ENCODE results near the gene SLC9A3. TPM values are rescaled to one million over a fixed set of nuclear protein-coding genes. Genes with fewer than 3 reads are reported as not detected.

The SLC9A3 gene
- polyA plus RNA-seq, 1 of the 3 experiments (the other 2 are of a cell fraction): 1.9 TPM

DNA sequence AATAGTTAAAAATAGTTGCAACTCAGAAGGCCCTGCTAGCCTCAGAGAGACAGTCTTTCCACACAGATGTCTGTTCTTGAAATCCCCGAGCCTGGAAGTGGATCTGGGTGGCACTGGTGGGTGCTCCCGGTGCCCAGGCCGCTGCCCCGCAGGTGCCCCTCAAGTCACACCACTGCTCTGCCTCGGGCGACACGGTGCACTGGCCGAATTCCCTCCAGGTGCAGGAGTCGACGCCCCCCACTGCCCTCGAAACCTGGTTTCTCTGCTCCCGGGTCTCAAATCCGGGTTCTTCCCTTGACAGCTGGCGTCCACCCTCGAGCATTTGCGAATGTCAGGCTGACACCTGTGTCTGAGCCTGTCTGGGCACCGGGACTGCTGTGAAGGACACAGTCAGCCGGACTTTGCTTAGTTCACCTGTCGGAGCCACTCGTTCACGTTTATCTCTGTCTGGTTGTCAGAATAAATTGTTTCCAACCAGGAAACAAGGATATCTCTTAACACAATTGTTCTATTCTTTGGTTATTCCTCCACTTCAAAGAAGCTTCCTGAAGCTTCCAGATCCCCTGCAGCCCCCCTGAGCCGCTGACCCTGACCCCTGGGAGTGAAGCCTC is 27.1 kb downstream of the SLC9A3 start:
- no peak overlapping the region for H3K9ac ChIP-seq
- no peaks in the 10 kb centered on the region for H3K36me3 ChIP-seq (replicated peaks in 1 of 2; ENCODE audit: control insufficient read depth in 1 of 2, insufficient read depth in 2 of 2, low read length in 1 of 2)
- H3K9me2 ChIP-seq: no peaks in the 10 kb centered on the region
- TF ChIP-seq NRF1 (IDR thresholded peaks at IDR 0.05; ENCODE audit: low read depth, low read length): no peak
- no peak for TF ChIP-seq POLR2AphosphoS5 (IDR thresholded peaks at IDR 0.05; ENCODE audit: low read depth, low read length)
- TF ChIP-seq, protein P1, sequence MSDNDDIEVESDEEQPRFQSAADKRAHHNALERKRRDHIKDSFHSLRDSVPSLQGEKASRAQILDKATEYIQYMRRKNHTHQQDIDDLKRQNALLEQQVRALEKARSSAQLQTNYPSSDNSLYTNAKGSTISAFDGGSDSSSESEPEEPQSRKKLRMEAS (IDR thresholded peaks at IDR 0.05; ENCODE audit: low read depth): no peak
- TF ChIP-seq TCF12 (IDR thresholded peaks at IDR 0.05): no peak
- TF ChIP-seq SIN3A (IDR thresholded peaks at IDR 0.05; ENCODE audit: borderline replicate concordance, low read depth, low read length): no peak
- no peak for TF ChIP-seq GATA2 (CRISPR knock-in tag; IDR thresholded peaks at IDR 0.05)
- TF ChIP-seq, protein P2, sequence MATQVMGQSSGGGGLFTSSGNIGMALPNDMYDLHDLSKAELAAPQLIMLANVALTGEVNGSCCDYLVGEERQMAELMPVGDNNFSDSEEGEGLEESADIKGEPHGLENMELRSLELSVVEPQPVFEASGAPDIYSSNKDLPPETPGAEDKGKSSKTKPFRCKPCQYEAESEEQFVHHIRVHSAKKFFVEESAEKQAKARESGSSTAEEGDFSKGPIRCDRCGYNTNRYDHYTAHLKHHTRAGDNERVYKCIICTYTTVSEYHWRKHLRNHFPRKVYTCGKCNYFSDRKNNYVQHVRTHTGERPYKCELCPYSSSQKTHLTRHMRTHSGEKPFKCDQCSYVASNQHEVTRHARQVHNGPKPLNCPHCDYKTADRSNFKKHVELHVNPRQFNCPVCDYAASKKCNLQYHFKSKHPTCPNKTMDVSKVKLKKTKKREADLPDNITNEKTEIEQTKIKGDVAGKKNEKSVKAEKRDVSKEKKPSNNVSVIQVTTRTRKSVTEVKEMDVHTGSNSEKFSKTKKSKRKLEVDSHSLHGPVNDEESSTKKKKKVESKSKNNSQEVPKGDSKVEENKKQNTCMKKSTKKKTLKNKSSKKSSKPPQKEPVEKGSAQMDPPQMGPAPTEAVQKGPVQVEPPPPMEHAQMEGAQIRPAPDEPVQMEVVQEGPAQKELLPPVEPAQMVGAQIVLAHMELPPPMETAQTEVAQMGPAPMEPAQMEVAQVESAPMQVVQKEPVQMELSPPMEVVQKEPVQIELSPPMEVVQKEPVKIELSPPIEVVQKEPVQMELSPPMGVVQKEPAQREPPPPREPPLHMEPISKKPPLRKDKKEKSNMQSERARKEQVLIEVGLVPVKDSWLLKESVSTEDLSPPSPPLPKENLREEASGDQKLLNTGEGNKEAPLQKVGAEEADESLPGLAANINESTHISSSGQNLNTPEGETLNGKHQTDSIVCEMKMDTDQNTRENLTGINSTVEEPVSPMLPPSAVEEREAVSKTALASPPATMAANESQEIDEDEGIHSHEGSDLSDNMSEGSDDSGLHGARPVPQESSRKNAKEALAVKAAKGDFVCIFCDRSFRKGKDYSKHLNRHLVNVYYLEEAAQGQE (IDR thresholded peaks at IDR 0.05; ENCODE audit: low read depth, low read length): no peak
- TF ChIP-seq SMC3 (IDR thresholded peaks at IDR 0.05; ENCODE audit: low read depth, low read length): no peak
- no peak for TF ChIP-seq FOXM1 (IDR thresholded peaks at IDR 0.05; ENCODE audit: low read depth)
- TF ChIP-seq, protein P3, sequence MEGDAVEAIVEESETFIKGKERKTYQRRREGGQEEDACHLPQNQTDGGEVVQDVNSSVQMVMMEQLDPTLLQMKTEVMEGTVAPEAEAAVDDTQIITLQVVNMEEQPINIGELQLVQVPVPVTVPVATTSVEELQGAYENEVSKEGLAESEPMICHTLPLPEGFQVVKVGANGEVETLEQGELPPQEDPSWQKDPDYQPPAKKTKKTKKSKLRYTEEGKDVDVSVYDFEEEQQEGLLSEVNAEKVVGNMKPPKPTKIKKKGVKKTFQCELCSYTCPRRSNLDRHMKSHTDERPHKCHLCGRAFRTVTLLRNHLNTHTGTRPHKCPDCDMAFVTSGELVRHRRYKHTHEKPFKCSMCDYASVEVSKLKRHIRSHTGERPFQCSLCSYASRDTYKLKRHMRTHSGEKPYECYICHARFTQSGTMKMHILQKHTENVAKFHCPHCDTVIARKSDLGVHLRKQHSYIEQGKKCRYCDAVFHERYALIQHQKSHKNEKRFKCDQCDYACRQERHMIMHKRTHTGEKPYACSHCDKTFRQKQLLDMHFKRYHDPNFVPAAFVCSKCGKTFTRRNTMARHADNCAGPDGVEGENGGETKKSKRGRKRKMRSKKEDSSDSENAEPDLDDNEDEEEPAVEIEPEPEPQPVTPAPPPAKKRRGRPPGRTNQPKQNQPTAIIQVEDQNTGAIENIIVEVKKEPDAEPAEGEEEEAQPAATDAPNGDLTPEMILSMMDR (IDR thresholded peaks at IDR 0.05): no peak
- no peak overlapping the region for H3K4me3 ChIP-seq (ENCODE audit: low read depth in 2 of 2, low read length in 1 of 2)
- H3K9me3 ChIP-seq: no peaks in the 10 kb centered on the region
- no peaks in the 10 kb centered on the region for H3K4me1 ChIP-seq (ENCODE audit: control insufficient read depth in 1 of 2, insufficient read depth in 2 of 2, low read depth in 1 of 2, low read length in 1 of 2)
- ChIA-PET POLR2A (no interaction called here), CTCF (no interaction called here)
- no peak for DNase-seq
- H3K79me2 ChIP-seq (ENCODE audit: insufficient read depth): no peaks in the 10 kb centered on the region
- no peaks in the 10 kb centered on the region for H3F3A ChIP-seq (replicated peaks; ENCODE audit: insufficient read depth)
- no peak overlapping the region for H3K4me2 ChIP-seq
- H3K27me3 ChIP-seq (ENCODE audit: insufficient read depth): peaks cover 35% of the 10 kb centered on the region
- H2AFZ ChIP-seq (ENCODE audit: low read depth): no peak overlapping the region
- H4K20me1 ChIP-seq (ENCODE audit: insufficient read depth): no peaks in the 10 kb centered on the region
- WGBS (ENCODE audit: low lambda C conversion rate): 28% methylated on average over 19 of the region's 22 CpGs
- H3K27ac ChIP-seq (ENCODE audit: low read depth in 2 of 2, low read length in 1 of 2): no peak overlapping the region

DNA sequence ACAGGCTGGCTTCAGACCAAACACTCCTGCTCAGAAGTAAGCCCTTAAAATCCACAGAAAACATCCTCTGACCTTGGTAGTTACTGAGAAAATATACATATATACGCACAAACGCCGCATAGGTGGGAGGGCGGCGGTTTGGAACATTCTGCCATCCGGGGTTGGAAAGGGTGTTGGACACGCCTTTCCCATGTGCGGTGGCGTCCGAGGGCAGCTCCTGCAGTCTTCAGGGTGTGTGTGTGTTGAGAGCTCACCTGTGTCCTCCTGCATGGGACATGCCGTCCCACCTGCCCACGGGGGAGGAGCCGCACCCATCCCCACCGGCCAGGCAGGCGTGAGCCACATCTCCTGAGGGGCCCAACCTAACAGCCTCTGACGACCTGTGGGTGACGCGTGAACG is 28.2 kb downstream of the SLC9A3 start:
- no peaks in the 10 kb centered on the region for H3K9me2 ChIP-seq
- H3K4me1 ChIP-seq (ENCODE audit: control insufficient read depth in 1 of 2, insufficient read depth in 2 of 2, low read depth in 1 of 2, low read length in 1 of 2): no peaks in the 10 kb centered on the region
- WGBS (ENCODE audit: low lambda C conversion rate): 50% methylated on average over 10 of the region's 19 CpGs
- TF ChIP-seq RFX5 (IDR thresholded peaks at IDR 0.05; ENCODE audit: low read length) (no peak), MXI1 (IDR thresholded peaks at IDR 0.05; ENCODE audit: low read depth, low read length) (no peak), NRF1 (IDR thresholded peaks at IDR 0.05; ENCODE audit: low read depth, low read length) (no peak), FOXJ3 (CRISPR knock-in tag; IDR thresholded peaks at IDR 0.05) (no peak), FOSL2 (IDR thresholded peaks at IDR 0.05; ENCODE audit: borderline replicate concordance, low read depth) (no peak)
- TF ChIP-seq, protein P2 (IDR thresholded peaks at IDR 0.05; ENCODE audit: low read depth, low read length): no peak
- no peak overlapping the region for H3K27ac ChIP-seq (ENCODE audit: low read depth in 2 of 2, low read length in 1 of 2)
- no peak overlapping the region for H3K9ac ChIP-seq
- H3K4me3 ChIP-seq (ENCODE audit: low read depth in 2 of 2, low read length in 1 of 2): no peak overlapping the region
- no peak overlapping the region for H3K4me2 ChIP-seq
- H4K20me1 ChIP-seq (ENCODE audit: insufficient read depth): no peaks in the 10 kb centered on the region
- H3K27me3 ChIP-seq (ENCODE audit: insufficient read depth): peaks cover 35% of the 10 kb centered on the region
- no peak overlapping the region for H2AFZ ChIP-seq (ENCODE audit: low read depth)
- POLR2A ChIA-PET: no interaction called here
- no peaks in the 10 kb centered on the region for H3K36me3 ChIP-seq (replicated peaks in 1 of 2; ENCODE audit: control insufficient read depth in 1 of 2, insufficient read depth in 2 of 2, low read length in 1 of 2)
- CTCF ChIA-PET: no interaction called here
- no peaks in the 10 kb centered on the region for H3K79me2 ChIP-seq (ENCODE audit: insufficient read depth)
- H3K9me3 ChIP-seq: no peaks in the 10 kb centered on the region
- DNase-seq: no peak
- H3F3A ChIP-seq (replicated peaks; ENCODE audit: insufficient read depth): no peaks in the 10 kb centered on the region
